GM19025 (cell line): Measurements from ENCODE around the gene AMH.

Experiments
- ATAC-seq: cut with Tn5 transposase; IDR thresholded peaks from one replicate; pipeline ENCODE4 v1.9.1; 2021; ENCODE audit warnings: mild to moderate bottlenecking, low read depth, moderate library complexity; ENCODE audit not compliant: unreplicated experiment

AMH gene

DNA sequence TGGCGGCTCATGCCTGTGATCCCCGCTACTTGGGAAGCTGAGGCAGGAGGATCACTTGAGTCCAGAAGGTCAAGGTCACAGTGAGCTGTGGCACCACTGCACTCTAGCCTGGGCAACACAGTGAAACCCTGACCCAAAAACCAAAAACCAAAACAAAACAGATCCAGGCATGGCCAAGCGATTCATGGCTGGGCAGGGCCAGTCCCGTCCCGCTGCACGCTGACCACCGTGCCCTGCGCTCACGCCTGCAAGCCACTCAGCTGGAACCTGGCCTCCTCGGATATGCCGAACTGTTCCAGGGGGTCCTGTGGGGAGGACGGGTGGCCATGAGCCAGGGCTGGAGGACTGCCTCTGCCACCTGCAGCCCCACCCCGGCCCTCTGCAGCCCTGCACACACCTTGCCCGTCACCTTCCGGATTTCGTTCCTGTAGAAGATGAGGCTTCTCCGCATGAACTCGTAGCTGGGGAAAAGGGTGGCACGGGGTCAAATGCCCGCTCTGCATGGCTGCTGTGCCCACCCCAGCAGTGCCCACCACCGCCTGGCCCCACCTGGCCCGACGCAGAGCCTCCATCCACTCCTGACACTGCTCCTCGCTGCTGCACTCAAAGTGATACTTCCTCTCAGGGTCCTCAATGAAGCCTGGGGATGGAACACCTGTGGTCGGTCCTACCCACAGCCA lies 15.4 kb upstream of the AMH start:
- ATAC-seq, result no peak

DNA sequence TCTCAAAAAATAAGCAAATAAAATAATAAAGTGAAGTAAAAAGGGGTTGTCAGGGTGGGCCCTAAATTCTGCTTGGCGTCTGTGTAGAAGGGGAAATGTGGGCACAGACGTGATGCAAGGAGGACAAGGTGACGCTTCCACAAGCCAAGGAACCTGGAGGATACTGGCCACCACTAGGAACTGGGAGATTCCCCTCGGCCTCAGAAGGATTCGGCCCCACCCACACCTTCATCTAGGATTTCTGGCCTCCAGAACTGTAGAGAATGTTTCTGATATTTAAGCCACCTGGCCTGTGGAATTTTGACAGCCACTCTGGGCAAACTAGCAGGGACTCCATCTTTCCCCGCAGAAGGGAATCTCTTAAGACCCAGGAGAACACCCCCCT lies 14.1 kb upstream of the AMH start:
- no peak for ATAC-seq

DNA sequence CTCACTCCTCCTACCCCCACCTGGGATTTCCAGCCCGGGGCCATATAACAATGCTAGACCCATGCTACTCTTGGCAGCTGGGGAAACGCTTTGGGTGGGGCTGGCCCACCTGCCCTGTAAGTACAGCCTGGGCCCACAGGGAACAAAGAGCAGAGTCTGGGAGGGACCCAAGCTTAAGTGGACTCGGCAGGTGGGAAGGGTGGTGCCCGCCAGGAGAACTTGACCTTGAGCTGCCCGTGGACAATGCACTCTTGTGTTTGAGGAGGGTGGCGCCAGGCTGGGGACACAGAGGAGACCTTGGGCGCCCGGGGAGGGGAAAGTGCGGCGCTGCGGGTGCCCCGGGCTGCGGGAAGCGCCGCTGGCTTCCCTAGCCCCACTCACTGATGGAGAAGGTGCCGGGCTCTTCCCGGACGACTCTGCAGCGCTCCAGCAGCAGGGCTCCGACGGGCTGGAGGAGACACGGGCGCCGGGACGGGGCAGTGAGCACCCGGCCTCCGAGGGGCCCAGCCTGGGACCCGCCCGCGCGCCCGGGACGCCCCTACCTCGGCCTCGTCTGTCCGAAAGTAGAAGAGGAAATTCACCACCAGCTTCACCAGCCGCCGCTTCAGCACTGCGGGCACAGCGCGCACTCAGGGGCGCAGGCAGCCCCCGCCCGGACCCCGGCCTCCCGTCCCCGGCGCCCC lies 13.6 kb upstream of the AMH start:
- ATAC-seq, result no peak

DNA sequence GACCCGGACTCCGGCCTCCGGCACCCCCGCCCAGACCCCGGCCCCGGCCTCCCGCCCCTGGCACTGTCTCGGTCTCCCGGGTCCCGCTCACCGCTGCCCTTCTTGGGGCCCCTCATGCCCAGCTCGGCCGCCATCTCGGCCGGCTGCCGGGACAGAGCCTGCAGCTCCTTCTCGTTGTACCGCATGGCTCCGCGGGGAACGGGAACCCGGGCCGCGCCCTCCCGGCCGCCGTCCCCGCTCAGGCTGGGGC lies 13.1 kb upstream of the AMH start:
- no peak for ATAC-seq

DNA sequence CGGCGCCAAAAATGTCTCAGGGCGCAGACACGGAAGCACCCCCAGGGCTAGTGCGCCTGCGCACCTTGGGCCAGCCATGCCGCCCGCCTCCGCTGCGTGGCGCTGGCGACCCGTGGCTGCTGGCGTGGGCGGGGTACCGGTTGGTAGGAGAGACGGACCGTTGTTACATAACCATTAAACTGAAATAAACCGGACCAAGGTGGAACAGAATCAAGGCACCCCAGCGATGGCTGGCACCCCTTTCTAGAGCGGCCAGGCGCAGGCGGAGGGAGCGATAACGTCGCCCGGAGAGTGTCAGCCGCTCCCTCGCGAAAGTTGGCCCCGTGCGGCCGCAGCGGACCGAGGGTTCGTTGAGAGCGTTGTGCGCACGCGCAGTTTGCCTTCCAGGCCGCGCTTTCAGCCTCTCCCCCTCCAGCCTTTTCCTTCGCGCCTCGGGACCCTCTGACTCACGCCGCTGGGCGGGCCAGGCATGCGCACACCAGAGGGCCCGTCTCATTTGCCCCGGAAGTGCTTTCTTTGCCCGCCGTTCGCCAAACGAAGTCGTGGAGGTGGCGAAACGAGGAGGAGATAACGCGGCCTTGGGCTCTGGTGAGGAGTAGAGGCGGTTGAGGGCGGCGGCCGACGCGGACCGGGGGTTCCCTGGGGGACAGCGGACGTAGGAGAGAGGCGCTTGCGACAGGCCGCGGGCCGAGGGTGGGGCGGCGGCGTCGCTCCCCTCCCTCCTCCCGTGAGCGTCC lies 12.6 kb upstream of the AMH start, which contains the start of the genes PLEKHJ1 and SF3A2:
Gene PLEKHJ1 (minus strand): TSS at position 16 of the 737 bp plus-strand sequence. CDS start 81 bp downstream, outside the sequence.
Gene SF3A2 (plus strand): TSS at position 511 of the 737 bp plus-strand sequence. CDS start 6,595 bp downstream, outside the sequence.
- peak; percentile 70 for ATAC-seq

DNA sequence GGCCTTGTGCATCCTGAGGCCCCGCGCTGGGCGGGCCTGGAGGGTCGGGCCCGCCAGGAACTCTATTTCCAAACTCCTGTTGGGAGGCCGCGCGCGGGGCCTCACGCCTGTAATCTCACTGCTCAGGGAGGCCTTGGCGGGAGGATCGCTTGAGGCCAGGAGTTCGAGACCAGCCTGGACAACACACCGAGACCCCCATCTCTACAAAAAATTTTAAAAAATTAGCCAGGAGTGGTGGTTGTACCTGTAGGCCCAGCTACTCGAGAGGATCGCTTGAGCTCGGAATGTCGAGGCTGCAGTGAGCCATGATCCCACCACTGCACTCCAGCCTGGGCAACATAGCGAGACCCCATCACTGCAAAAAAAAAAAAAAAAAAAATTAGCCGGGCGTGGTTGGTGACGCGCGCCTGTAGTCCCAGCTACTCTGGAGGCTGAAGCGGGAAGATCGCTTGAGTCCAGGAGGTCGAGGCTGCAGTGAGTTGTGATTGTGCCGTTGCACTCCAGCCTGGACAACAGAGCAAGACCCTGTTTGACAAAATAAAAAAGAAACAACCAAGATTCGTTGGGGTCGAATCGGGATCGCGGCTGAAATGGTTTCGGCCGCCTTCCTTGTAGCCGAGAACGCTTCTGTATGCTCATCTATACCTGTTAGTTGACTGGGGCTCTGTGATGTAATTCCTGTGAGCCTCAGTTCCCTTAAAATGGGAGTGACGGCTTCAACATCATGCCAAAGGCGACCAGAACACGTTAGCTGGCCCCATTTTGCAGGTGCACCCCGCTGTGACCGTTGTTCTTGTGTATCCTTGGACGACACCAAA lies 11.9 kb upstream of the AMH start:
- ATAC-seq, result peak; percentile 20

DNA sequence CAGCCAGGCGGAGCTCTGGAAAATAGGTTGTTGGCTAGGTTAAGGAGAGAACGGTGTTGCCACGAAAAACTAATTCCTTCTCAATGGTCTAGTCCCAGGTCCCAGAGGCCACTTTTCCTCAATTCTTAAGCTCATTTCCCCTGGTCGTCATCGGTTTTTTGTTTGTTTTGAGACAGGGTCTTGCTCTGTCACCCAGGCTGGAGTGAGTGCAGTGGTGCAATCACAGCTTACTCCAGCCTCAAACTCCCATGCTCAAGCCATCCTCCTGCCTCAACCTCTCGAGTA lies 11.3 kb upstream of the AMH start:
- ATAC-seq, result no peak

DNA sequence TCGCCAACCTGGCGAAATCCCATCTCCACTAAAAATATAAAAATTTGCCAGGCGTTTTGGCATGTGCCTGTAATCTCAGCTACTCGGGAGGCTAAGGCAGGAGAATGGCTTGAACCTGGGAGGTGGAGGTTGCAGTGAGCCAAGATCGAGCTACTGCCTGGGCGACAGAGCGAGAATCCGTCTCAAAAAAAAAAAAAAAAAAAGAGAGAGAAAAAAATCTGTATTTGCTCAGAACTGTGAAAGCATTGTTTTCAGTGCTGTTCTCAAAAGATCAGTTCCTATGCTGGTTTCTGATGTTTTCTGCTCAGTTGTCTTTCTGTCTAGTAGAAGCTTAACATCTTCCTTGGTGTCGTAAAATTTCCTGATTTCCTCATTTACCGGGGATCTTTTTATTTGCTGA lies 9.9 kb upstream of the AMH start:
- no peak for ATAC-seq

DNA sequence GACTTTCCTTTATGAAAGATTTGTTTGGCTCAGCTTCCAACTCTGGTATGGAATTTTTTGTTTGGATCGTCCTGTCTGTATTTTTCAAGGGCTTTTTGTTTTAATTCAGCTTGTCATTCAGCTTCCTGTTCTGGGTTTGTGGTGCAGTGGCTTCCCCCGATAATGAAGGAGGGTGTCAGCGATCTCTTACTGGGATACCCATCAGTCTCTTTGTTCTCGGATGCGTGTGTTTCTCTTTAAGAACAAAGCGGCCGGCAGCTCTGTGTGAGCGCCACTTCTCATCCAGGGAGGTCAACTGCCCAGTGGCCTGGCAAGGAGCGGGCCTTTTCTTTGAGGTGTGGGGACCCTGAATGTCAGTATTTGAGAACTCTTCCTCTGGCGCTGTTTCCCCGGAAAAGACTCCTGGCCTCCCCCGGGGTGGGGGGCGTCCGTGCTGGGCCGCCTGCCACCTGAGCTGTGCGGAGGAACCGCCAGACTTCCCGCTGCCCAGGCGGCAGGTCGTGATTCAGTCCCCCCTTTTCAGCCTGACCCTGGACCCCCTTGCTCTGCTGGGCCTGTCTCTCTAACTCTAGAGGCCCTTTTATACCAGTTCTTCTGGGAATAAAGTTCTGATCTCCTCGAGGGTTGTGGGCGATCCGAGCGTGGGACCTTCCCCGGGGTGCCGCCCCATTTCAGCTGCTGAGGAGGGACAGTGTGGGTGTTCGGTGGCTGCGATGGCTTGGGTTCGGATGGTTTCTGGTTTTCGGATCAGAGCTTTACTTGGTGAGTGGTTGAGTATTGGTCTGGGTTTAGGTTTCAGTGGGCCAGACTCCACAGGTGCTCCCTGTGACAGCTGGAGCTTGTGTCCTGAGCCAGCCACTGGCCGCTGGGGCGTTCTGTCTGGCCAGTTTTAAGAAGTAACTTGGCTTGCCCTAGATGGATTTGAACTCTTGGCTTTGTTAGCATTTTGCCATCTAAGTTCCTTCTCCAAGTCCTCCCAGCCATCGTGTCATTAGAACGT lies 9.1 kb upstream of the AMH start:
- no peak for ATAC-seq

DNA sequence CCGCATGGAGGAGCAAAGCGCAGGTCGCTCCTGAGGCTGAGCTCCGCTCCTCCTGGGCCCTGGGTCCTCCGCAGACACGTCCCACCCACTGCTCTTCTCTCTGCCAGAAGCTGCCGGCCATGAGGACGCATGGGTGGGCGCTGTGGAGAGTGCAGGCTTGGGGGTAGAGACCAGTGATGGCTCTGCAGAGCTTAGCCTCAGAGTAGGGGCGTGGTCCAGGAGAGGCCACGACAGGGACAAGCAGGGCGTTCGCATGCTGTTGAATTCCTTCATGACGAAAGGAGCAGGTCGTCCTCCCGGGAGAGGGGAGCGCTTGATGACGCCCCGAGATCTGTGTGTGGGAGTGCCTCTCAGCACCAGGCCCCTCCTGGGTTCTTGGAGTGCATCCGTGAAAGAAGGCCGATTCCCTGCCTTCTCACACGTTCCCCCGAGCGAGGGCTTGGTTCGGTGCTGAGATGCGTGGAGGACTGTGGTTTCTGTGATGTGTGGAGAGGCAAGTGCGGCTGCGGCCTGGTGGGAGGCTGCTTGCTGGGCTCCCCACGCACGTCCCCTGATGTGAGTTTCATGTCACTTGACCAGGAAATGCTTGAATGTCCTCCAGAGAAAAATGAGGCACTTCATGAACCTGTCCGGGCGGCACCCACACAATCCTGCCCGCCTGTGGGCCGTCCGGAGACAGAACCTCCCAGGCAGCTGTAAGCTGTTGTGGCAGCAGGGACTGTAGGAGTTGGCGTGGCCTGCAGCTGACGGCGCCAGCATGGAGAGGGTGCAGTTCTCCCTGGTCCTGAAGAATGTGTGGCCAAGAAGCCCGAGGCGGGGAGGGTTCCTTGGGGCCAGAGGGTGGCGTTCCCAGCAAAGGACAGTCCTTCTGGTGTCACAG lies 8.0 kb upstream of the AMH start:
- ATAC-seq, result no peak

DNA sequence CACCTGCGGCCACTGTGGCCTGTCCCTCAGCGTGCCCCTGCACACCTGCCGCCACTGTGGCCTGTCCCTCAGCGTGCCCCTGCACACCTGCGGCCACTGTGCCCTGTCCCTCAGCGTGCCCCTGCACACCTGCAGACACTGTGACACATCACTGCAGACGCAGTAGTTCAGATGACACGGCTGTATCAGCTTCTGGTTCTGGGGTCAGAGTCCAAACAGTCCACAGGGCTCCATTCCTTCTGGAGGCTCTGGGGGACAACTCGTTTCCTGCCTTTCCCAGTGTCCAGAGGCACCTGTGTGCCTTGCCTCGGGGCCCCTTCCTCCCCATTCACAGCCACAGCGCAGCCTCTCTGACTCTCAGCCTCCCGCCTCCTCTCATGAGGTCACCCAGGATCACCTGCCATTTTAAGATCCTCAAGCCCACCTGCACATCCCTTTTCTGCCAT lies 7.0 kb upstream of the AMH start:
- no peak for ATAC-seq

DNA sequence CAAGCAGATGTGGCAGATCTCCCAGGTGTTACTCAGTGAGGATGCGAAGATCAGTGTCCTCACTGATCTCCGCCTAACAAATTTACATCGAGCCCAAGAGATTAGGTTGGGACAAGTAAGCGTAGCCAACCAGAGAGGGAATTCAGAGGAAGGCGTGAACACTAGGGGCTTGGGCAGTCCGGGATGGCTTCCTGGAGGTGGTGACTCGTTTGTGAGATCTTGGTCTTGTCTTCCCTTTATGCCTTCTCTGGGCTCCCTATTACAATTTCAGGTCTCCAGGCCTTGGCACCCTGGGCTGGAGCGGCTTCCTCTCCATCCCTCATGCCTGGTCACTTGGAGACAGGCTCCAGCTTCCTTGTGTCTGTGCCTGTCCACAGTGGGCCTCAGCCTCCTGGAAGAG lies 6.3 kb upstream of the AMH start:
- no peak for ATAC-seq

DNA sequence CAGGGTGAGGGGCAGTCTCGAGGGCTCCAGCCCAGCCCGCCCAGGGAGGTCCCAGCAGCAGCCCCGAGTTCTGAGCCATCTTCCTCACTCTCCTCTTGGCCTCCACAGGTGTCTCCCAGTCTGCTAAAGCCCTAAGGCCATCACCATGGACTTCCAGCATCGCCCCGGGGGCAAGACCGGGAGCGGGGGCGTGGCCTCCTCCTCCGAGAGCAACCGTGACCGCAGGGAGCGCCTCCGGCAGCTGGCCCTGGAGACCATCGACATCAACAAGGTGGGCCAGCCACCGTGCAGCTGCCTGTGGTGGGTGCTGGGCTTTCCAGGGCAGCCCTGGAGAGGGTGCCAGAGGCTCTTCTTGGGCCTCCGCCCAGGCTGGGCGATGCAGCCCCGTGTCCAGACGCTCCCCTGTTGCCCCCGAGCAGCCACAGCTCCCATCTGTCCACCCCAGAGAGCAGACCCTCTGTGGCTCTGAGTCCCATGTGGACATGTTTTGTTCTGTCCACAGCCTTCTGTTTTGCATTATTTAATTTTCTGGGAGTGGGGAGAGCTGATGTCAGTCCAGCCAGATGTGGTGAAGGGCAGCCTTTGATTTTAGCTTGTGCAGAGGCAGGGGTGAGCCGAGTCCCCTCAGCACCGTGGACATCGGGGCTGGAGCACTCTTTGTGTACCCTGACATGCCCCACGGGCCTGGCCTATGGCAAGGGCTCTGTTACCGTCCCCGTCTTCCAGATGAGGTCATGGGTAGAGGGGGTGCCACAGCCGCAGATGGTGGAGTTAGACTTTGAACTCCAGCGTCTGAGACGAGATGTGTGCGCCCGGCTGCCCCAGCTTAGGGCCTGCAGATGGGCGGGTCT lies 5.6 kb upstream of the AMH start:
- ATAC-seq, result no peak

DNA sequence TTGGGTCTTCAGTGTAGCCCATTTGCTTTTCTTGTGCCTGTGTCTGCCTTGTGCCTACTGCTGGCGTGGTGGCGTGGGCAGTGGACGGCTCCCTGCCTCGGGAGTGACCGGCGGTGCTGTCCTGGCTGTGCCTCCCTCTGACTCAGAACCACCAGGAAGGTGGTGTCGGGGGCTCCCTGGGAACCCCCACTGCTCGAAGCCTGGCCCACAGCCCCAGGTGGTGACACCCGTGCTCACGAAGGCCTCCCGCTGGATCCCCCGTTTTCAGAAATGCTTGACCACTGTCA lies 5.1 kb upstream of the AMH start:
- ATAC-seq, result no peak

DNA sequence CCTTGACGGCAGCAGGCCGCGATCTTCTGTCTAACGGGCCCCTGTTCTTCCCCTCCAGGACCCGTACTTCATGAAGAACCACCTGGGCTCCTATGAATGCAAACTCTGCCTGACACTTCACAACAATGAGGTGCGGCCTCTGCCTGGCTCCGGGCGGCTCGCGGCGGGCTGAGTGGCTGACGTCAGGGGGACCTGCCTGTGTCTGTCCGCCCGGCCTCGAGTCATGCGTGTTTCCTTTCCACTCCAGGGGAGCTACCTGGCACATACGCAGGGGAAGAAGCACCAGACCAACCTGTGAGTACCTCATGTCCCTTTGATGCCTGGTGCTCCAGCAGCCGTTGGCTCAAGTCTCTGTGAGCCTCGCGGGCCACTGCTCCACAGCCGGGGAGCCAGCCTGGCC lies 4.6 kb upstream of the AMH start:
- ATAC-seq, result no peak

DNA sequence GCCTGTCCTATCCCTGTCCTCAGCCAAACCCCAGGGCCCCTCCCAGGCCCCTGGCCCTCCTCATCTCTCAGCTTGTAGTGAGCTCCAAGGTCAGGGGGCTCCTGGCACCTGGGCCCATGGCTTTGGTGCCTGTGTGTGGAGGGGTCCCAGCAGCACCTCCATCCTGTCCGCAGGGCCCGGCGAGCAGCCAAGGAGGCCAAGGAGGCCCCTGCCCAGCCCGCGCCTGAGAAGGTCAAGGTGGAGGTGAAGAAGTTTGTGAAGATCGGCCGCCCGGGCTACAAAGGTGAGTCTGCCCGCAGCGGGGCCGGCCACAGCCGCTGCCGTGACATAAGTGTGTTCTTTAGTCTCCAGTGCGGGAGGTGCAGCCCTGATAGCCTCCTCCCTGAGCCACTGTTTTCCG lies 3.9 kb upstream of the AMH start:
- no peak for ATAC-seq

DNA sequence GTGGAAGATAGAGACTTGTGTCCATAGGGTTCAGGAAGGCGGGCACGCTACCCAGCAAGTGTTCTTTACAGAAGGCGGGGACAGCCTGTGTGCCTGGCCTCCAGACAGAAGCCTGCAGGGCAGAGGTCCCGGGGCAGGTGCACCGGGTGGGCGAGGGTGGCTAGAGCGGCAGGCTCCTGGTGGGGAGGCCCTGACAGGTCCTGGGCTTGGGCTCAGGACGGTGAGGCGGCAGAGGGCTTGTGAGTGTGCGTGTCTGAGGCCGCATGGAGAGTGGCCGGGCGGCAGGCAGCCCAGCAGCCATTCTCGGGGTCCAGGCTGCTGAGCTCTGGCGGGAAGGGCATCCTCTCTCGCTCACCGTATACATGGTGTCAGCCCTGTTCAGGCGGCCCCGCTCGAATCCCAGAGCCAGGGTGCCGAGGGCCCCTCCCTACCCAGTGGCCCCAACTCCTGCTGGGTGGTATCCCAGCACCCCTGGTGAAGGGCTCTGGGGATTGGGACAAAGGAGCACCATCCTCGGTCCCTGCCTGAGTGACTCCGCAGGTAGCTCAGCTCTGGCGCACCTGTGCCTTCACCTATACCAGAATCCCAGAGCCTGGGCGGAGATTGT lies 3.0 kb upstream of the AMH start:
- no peak for ATAC-seq

DNA sequence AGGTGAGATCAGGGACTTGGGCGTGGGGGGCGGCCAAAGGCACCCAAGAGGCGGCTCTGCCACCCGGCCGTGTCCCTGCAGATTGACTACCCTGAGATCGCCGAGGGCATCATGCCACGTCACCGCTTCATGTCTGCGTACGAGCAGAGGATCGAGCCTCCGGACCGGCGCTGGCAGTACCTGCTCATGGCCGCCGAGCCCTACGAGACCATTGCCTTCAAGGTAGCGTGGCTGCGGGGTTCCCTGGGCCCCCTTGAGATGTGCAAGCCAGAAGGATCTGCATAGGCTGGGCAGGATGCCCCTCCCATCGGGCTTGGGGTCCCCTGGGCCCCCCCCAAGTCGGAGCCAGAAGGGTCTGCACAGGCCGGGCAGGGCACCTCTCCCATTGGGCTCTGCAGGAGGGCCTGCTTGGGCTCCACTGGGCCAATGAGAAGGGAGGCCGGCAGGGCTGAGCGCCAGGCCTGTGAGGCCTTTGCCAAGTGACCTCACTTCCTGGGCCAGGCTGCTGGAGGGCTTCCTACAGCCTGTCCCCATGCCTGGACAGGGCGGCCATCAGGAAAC lies 2.2 kb upstream of the AMH start:
- no peak for ATAC-seq
